GM23248 (cell line): Measurements from ENCODE around the gene ACTR2. TPM values are rescaled to one million over a fixed set of nuclear protein-coding genes. Genes with fewer than 3 reads are reported as not detected.

Source experiments
- DNase-seq: peaks from one replicate; pipeline ENCODE4 v3.0.0-alpha.2; 2015
- H2AFZ ChIP-seq: fragments of 200-600 bp; sonication (generic); 2 replicates; pipeline ENCODE4 v1.6.1; 2016; ENCODE audit warnings: antibody characterized with exemption
- H3F3A ChIP-seq: fragments of 200-600 bp; sonication (generic); 2 replicates; pipeline ENCODE4 v1.6.1; 2016; ENCODE audit warnings: mild to moderate bottlenecking, antibody characterized with exemption, mixed run types; ENCODE audit not compliant: insufficient read depth
- H3K27ac ChIP-seq: fragments of 200-600 bp; sonication (generic); 2 replicates; pipeline ENCODE4 v1.5.1; 2016; ENCODE audit warnings: mild to moderate bottlenecking
- H3K27me3 ChIP-seq: fragments of 200-600 bp; sonication (generic); replicated peaks from 2 replicates; pipeline ENCODE4 v1.6.1; 2016; ENCODE audit warnings: mild to moderate bottlenecking; ENCODE audit not compliant: insufficient read depth
- H3K36me3 ChIP-seq: fragments of 200-600 bp; sonication (generic); 2 replicates; pipeline ENCODE4 v1.6.1; 2016; ENCODE audit warnings: low read depth, mild to moderate bottlenecking
- H3K4me1 ChIP-seq: fragments of 200-600 bp; sonication (generic); 2 replicates; pipeline ENCODE4 v1.6.1; 2016; ENCODE audit warnings: mild to moderate bottlenecking; ENCODE audit not compliant: insufficient read depth
- H3K4me2 ChIP-seq: fragments of 200-600 bp; sonication (generic); one replicate; pipeline ENCODE4 v1.6.1; 2016; ENCODE audit warnings: mild to moderate bottlenecking; ENCODE audit not compliant: unreplicated experiment
- H3K4me3 ChIP-seq: fragments of 200-600 bp; sonication (generic); 2 replicates; pipeline ENCODE4 v1.5.1; 2016; ENCODE audit warnings: mild to moderate bottlenecking
- H3K79me2 ChIP-seq: fragments of 200-600 bp; sonication (generic); 2 replicates; pipeline ENCODE4 v1.6.1; 2016; ENCODE audit warnings: mild to moderate bottlenecking; ENCODE audit not compliant: insufficient read depth
- H3K9ac ChIP-seq: fragments of 200-600 bp; sonication (generic); 2 replicates; pipeline ENCODE4 v1.6.1; 2016; ENCODE audit warnings: mild to moderate bottlenecking
- H3K9me2 ChIP-seq: fragments of 200-600 bp; sonication (generic); 2 replicates; pipeline ENCODE4 v1.6.1; 2016; ENCODE audit warnings: mixed run types, mild to moderate bottlenecking, moderate library complexity; ENCODE audit not compliant: insufficient read depth
- H3K9me3 ChIP-seq: fragments of 200-600 bp; sonication (generic); one replicate; pipeline ENCODE4 v1.6.1; 2017; ENCODE audit warnings: low read depth
- H4K20me1 ChIP-seq: fragments of 200-600 bp; sonication (generic); 2 replicates; pipeline ENCODE4 v1.6.0; 2016; ENCODE audit not compliant: insufficient read depth
- EZH2 ChIP-seq: fragments of 200-600 bp; sonication (generic); IDR thresholded peaks from 2 replicates; pipeline ENCODE4 v1.6.1; 2018; ENCODE audit warnings: antibody characterized with exemption, mild to moderate bottlenecking; ENCODE audit not compliant: insufficient read depth, poor library complexity, severe bottlenecking
- EZH2phosphoT487 ChIP-seq: fragments of 200-600 bp; sonication (generic); IDR thresholded peaks from 2 replicates; pipeline ENCODE4 v1.6.1; 2018; ENCODE audit warnings: antibody characterized with exemption, moderate library complexity, mild to moderate bottlenecking, low read depth; ENCODE audit not compliant: insufficient read depth
- WGBS, 2 experiments: methylation state at CpG; one replicate each; pipeline ENCODE4 v1.1.6; 2015 to 2017; ENCODE audit warnings: low lambda C conversion rate in 2 of 2, low coverage in 1 of 2; ENCODE audit errors: missing lambda C conversion rate in 2 of 2; 5-methylcytosine and 5-hydroxymethylcytosine counted together
- in situ Hi-C: fragments of 300-500 bp; cut with MboI; formaldehyde crosslinking; loops from 2 replicates; pipeline ENCODE4 v1.15.0; 2020
- polyA plus RNA-seq: library from polyadenylated mRNA; unstranded; fragments of >200 nt; fragmentation: Nextera tagmentation; extraction: Ambion mirVana; gene quantifications from 2 replicates; pipeline ENCODE4 v1.2.1, GENCODE V29; 2016
- total RNA-seq: library from RNA; depleted of rRNA; stranded (reverse); fragments of >200 nt; shearing (Covaris generic); gene quantifications from 2 replicates; pipeline ENCODE4 v1.2.3, GENCODE V29; 2014

ACTR2 gene
- total and polyA plus RNA-seq, 2 experiments from 2014 or later, result 126 to 161 TPM

GRCh38 chr2:65309699-65310098, 82.1 kb downstream of the ACTR2 start:
- Histone ChIP-seq H2AFZ (no peak overlapping the region), H3K9me3 (no peaks in the 10 kb centered on the region), H3K4me3 (no peak overlapping the region), H3K27me3 (no peaks in the 10 kb centered on the region), H3K36me3 (peaks cover 23% of the 10 kb centered on the region), H3K9me2 (no peaks in the 10 kb centered on the region), H3K4me1 (no peaks in the 10 kb centered on the region), H3K9ac (no peak overlapping the region), H3K79me2 (peaks cover 5% of the 10 kb centered on the region; the same call in 1 of the 2 replicates), H3K27ac (no peak overlapping the region), H3F3A (no peaks in the 10 kb centered on the region; the same call in 1 of the 2 replicates), H3K4me2 (no peak overlapping the region), H4K20me1 (no peaks in the 10 kb centered on the region)
- in situ Hi-C loops, result no loop called here
- no peak for DNase-seq
- WGBS, 2 experiments, result 79 to 83% methylated on average over 7 to 8 of the region's 8 CpGs
- TF ChIP-seq EZH2 (no peak), EZH2phosphoT487 (no peak)

GRCh38 chr2:65311049-65311448, 83.4 kb downstream of the ACTR2 start:
- no peak for TF ChIP-seq EZH2
- no peak for TF ChIP-seq EZH2phosphoT487
- 81 to 87% methylated on average over 6 of the region's 6 CpGs for WGBS, 2 experiments

GRCh38 chr2:65311596-65311995, 84.0 kb downstream of the ACTR2 start:
- DNase-seq, result no peak
- H3F3A ChIP-seq, result no peaks in the 10 kb centered on the region; the same call in 1 of the 2 replicates
- H3K27me3 ChIP-seq, result no peaks in the 10 kb centered on the region
- TF ChIP-seq EZH2phosphoT487, result no peak
- no peak for TF ChIP-seq EZH2
- no peak overlapping the region for H3K27ac ChIP-seq
- H3K9me3 ChIP-seq, result no peaks in the 10 kb centered on the region
- no peak overlapping the region for H3K4me3 ChIP-seq
- H3K9me2 ChIP-seq, result no peaks in the 10 kb centered on the region
- no peak overlapping the region for H2AFZ ChIP-seq
- no peaks in the 10 kb centered on the region for H4K20me1 ChIP-seq
- peaks cover 23% of the 10 kb centered on the region for H3K36me3 ChIP-seq
- H3K9ac ChIP-seq, result no peak overlapping the region
- no peak overlapping the region for H3K4me2 ChIP-seq
- peaks cover 16% of the 10 kb centered on the region for H3K79me2 ChIP-seq
- H3K4me1 ChIP-seq, result no peaks in the 10 kb centered on the region
- in situ Hi-C loops, result no loop called here
- 89% methylated on average over 7 of the region's 7 CpGs for WGBS, 2 experiments

More at GRCh38 chr2:65311049-65311448, 83.4 kb downstream of the ACTR2 start:
- no peak for DNase-seq
- H3K4me2 ChIP-seq, result no peak overlapping the region
- in situ Hi-C loops, result no loop called here
- no peak overlapping the region for H3K27ac ChIP-seq
- H4K20me1 ChIP-seq, result no peaks in the 10 kb centered on the region
- peaks cover 23% of the 10 kb centered on the region for H3K36me3 ChIP-seq
- no peaks in the 10 kb centered on the region for H3K27me3 ChIP-seq
- no peaks in the 10 kb centered on the region for H3K4me1 ChIP-seq
- H2AFZ ChIP-seq, result no peak overlapping the region
- no peak overlapping the region for H3K4me3 ChIP-seq
- peaks cover 10% of the 10 kb centered on the region; the same call in 1 of the 2 replicates for H3K79me2 ChIP-seq
- H3K9me3 ChIP-seq, result no peaks in the 10 kb centered on the region
- no peaks in the 10 kb centered on the region for H3K9me2 ChIP-seq
- no peak overlapping the region for H3K9ac ChIP-seq
- H3F3A ChIP-seq, result no peaks in the 10 kb centered on the region; the same call in 1 of the 2 replicates

- Histone ChIP-seq H3K4me1 (no peaks in the 10 kb centered on the region), H3K9me2 (no peaks in the 10 kb centered on the region), H2AFZ (no peak overlapping the region), H3K9me3 (no peaks in the 10 kb centered on the region), H3K4me2 (no peak overlapping the region), H3K4me3 (no peak overlapping the region), H3K79me2 (peaks cover 32% of the 10 kb centered on the region), H4K20me1 (no peaks in the 10 kb centered on the region), H3K27me3 (no peaks in the 10 kb centered on the region), H3K27ac (no peak overlapping the region), H3K36me3 (peaks cover 23% of the 10 kb centered on the region), H3K9ac (no peak overlapping the region), H3F3A (no peaks in the 10 kb centered on the region; the same call in 1 of the 2 replicates)
- DNase-seq, result no peak
- no peak for TF ChIP-seq EZH2phosphoT487
- TF ChIP-seq EZH2, result no peak
- 85 to 90% methylated on average over 30 to 52 of the region's 52 CpGs for WGBS, 2 experiments
- in situ Hi-C loops, result no loop called here
These were observed 85.7 kb downstream of the ACTR2 start for GRCh38 chr2:65313126-65313953.
